Vagina (tissue), 2 donors: ENCODE results near the gene PLEKHM2. TPM values are rescaled to one million over a fixed set of nuclear protein-coding genes. Genes with fewer than 3 reads are reported as not detected.

ENCODE experiments used
- DNase-seq, 2 donors: peaks; one replicate each; pipeline ENCODE4 v3.0.0-alpha.2; 2017; ENCODE audit errors: extremely low spot score in 2 of 2
- H3K27ac ChIP-seq: fragments of 200-600 bp; sonication (generic); one replicate; pipeline ENCODE4 v1.5.1; 2019
- H3K27me3 ChIP-seq: fragments of 200-600 bp; sonication (generic); one replicate; pipeline ENCODE4 v1.5.1; 2019
- H3K36me3 ChIP-seq, 2 donors: fragments of 200-600 bp; sonication (generic); one replicate each; pipeline ENCODE4 v1.5.1; 2017 to 2019
- H3K4me1 ChIP-seq: fragments of 200-600 bp; sonication (generic); one replicate; pipeline ENCODE4 v1.5.1; 2019
- H3K4me3 ChIP-seq, 2 donors: fragments of 200-600 bp; sonication (generic); 1 replicate in 1 of 2; 2 replicates in 1 of 2; pipeline ENCODE4 v1.5.1; 2016 to 2019
- H3K9me3 ChIP-seq: fragments of 200-600 bp; sonication (generic); one replicate; pipeline ENCODE4 v1.5.1; 2019
- CTCF ChIP-seq, 3 experiments: fragments of 450-650 bp in 2 of 3; fragments of 200-600 bp in 1 of 3; sonication (generic) in 1 of 3; IDR thresholded peaks; one replicate each; pipeline ENCODE4 v1.5.1; 2017 to 2019; ENCODE audit warnings: antibody characterized with exemption in 3 of 3, mild to moderate bottlenecking in 2 of 3, moderate library complexity in 2 of 3
- POLR2A ChIP-seq, 2 donors: fragments of 450-650 bp; IDR thresholded peaks; one replicate each; pipeline ENCODE4 v1.6.1; 2017; ENCODE audit warnings: antibody characterized with exemption in 2 of 2, mild to moderate bottlenecking in 2 of 2, moderate library complexity in 2 of 2
- POLR2AphosphoS5 ChIP-seq, 2 donors: sonication (generic); formaldehyde crosslinking; IDR thresholded peaks; one replicate each; pipeline ENCODE4 v1.9.0; 2017; ENCODE audit warnings: antibody characterized with exemption in 2 of 2, mild to moderate bottlenecking in 2 of 2, low read depth in 1 of 2; ENCODE audit not compliant: insufficient read depth in 1 of 2
- intact Hi-C: fragments of 100-400 bp; cut with DNase I; formaldehyde crosslinking; loops from one replicate; pipeline ENCODE4 v1.15.1; 2023
- total RNA-seq: library from RNA; depleted of rRNA; stranded (reverse); fragments of >200 nt; gene quantifications from one replicate; pipeline ENCODE4 v1.2.3, GENCODE V29; 2016

The PLEKHM2 gene
- total RNA-seq, 1 donor from 2014 or later = 56.2 TPM

- H3K36me3 ChIP-seq = peaks cover 0 to 86% of the 10 kb centered on the region in 2 donors
- no peaks in the 10 kb centered on the region for H3K4me1 ChIP-seq
- no peaks in the 10 kb centered on the region for H3K27me3 ChIP-seq
- no peak overlapping the region for H3K4me3 ChIP-seq
- no peak overlapping the region for H3K27ac ChIP-seq
- DNase-seq = no peak
- intact Hi-C loops = no loop called here
- H3K9me3 ChIP-seq = no peaks in the 10 kb centered on the region
- TF ChIP-seq POLR2A (IDR thresholded peaks at IDR 0.05) (no peak), POLR2AphosphoS5 (IDR thresholded peaks at IDR 0.05; ENCODE audit: insufficient read depth in 1 of 2, low read depth in 1 of 2) (no peak), CTCF (IDR thresholded peaks at IDR 0.05) (no peak)
Measured at GRCh38 chr1:15727424-15727823, 43.3 kb downstream of the PLEKHM2 start.

- H3K27me3 ChIP-seq = no peaks in the 10 kb centered on the region
- DNase-seq = no peak
- H3K9me3 ChIP-seq = no peaks in the 10 kb centered on the region
- H3K4me1 ChIP-seq = no peaks in the 10 kb centered on the region
- intact Hi-C loops = no loop called here
- TF ChIP-seq POLR2A (IDR thresholded peaks at IDR 0.05) (no peak), POLR2AphosphoS5 (IDR thresholded peaks at IDR 0.05; ENCODE audit: insufficient read depth in 1 of 2, low read depth in 1 of 2) (no peak), CTCF (IDR thresholded peaks at IDR 0.05) (no peak)
- no peak overlapping the region for H3K27ac ChIP-seq
- no peak overlapping the region for H3K4me3 ChIP-seq
- H3K36me3 ChIP-seq = peaks cover 0 to 86% of the 10 kb centered on the region in 2 donors
Measured at GRCh38 chr1:15727866-15728534, 43.9 kb downstream of the PLEKHM2 start.

GRCh38 chr1:15728937-15729657 lies 45.0 kb downstream of the PLEKHM2 start:
- H3K4me1 ChIP-seq = no peaks in the 10 kb centered on the region
- H3K36me3 ChIP-seq = peaks cover 0 to 94% of the 10 kb centered on the region in 2 donors
- no peak for DNase-seq
- H3K9me3 ChIP-seq = no peaks in the 10 kb centered on the region
- H3K27me3 ChIP-seq = no peaks in the 10 kb centered on the region
- intact Hi-C loops = no loop called here
- no peak overlapping the region for H3K4me3 ChIP-seq
- H3K27ac ChIP-seq = no peak overlapping the region
- no peak for TF ChIP-seq POLR2A (IDR thresholded peaks at IDR 0.05)
- no peak for TF ChIP-seq CTCF (IDR thresholded peaks at IDR 0.05)
- no peak for TF ChIP-seq POLR2AphosphoS5 (IDR thresholded peaks at IDR 0.05; ENCODE audit: insufficient read depth in 1 of 2, low read depth in 1 of 2)

GRCh38 chr1:15730423-15730822 lies 46.3 kb downstream of the PLEKHM2 start:
- Histone ChIP-seq H3K27ac (no peak overlapping the region), H3K4me1 (peaks cover 7% of the 10 kb centered on the region), H3K4me3 (no peak overlapping the region), H3K9me3 (no peaks in the 10 kb centered on the region), H3K36me3 (peaks cover 0 to 90% of the 10 kb centered on the region in 2 donors), H3K27me3 (no peaks in the 10 kb centered on the region)
- no peak for DNase-seq
- intact Hi-C loops = no loop called here
- TF ChIP-seq POLR2AphosphoS5 (IDR thresholded peaks at IDR 0.05; ENCODE audit: insufficient read depth in 1 of 2, low read depth in 1 of 2) (no peak), POLR2A (IDR thresholded peaks at IDR 0.05) (no peak), CTCF (IDR thresholded peaks at IDR 0.05) (no peak)

- peaks cover 0 to 85% of the 10 kb centered on the region in 2 donors for H3K36me3 ChIP-seq
- no peak for TF ChIP-seq CTCF (IDR thresholded peaks at IDR 0.05)
- no peak for TF ChIP-seq POLR2A (IDR thresholded peaks at IDR 0.05)
- no peak for TF ChIP-seq POLR2AphosphoS5 (IDR thresholded peaks at IDR 0.05; ENCODE audit: insufficient read depth in 1 of 2, low read depth in 1 of 2)
- no peak overlapping the region for H3K4me3 ChIP-seq
- peaks cover 12% of the 10 kb centered on the region for H3K4me1 ChIP-seq
- no peaks in the 10 kb centered on the region for H3K9me3 ChIP-seq
- H3K27me3 ChIP-seq = no peaks in the 10 kb centered on the region
- H3K27ac ChIP-seq = no peak overlapping the region
- intact Hi-C loops = no loop called here
- no peak for DNase-seq
Measured at GRCh38 chr1:15730936-15731335, 46.8 kb downstream of the PLEKHM2 start.
